ENCODE results near the gene GRK2.

Gene GRK2

DNA sequence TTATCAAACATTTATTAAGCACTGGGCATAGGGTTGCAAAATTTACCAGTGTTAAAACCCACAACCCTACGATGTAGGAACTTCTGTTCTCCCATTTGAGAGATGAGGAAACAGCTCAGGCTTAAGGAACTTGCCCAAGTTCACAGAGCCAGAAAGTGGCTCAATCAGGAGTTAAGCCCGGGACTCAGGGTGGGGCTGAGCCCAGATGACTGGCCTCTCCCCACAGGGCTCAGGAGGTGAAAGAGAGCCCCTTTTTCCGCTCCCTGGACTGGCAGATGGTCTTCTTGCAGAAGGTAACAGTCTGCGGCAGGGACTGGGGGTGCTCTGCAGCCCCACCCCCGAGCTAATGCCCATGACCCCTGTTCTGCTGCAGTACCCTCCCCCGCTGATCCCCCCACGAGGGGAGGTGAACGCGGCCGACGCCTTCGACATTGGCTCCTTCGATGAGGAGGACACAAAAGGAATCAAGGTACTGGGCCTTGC lies 17.2 kb downstream of the GRK2 start:
- DNase-seq, result no peak

GRCh38 chr11:67284811-67285540 lies 18.7 kb downstream of the GRK2 start:
- no peak for DNase-seq

- DNase-seq, result no peak
Measured at GRCh38 chr11:67285541-67286498, 19.5 kb downstream of the GRK2 start.

DNA sequence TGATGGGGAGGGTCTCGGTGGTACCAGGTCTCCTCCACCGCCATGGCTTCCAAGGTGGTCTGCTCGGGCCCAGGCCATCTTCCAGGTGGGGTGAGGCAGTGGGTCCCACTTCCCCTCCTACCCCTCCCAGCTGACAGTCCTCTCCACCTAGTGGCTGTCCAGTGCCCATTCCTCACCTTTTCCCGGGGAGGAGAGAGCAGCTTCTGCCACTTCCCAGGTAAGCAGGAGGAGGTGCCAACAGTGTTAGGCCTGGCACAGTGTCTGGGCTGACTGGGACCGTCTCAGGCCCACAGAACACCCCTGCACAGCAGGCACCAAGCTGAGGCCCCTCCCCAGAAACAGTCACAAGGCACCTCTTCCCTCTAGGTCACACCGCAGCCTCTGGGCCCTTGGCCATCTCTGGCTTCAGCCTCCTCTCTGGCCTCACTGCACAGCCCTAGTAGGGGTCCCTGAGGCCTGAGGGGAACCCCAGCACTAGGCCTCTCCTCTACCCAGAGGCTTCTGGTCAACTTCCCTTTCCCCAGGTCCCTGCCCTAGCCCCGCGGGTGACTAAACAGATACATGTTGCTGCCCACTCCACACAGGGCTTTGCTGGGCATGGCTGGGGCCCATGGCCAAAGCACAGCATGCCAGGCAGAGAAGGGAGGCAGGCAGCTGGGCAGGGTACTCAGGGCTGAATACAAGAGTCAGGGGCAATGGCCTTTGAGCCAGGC lies 20.5 kb downstream of the GRK2 start:
- DNase-seq, result no peak

DNA sequence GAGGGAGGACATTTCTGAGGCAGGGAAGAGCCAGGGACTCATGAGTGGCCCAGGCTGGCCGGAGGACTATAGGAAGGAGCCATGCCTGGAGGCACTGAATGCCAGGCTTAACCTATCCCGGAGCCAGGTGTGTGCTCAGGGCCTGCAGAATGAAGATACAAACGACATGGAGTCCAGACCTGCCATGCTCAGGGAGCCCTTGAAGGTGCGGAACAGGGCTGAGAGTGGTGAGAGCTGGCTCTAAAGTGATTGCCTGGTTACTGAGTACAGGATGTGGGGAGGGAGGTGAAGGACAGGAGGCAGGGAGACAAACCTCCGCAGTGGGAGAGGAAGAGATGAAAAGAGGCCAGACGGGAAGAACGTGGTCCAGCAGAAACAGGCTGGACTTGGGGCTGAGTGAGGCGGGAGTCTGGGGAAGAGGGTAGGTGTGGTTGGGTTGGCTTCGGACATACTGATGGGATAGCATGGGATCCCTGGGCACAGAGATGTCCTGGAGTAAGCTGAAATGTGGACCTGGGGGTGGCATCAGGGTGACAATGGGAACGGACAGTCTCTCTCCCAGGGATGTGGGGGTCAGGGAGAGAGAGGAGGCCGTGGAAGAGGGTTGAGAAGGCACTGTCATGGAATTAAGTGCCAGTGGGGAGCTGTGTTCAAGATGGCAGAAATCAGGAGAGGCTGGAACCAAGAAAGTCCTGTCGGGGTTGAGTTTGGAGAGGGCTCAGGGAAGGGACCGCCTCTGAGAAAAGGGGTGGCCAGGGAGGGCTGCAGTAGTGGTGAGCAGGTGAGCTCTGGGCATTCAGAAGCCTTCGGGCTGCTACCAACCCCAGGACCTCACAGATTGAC lies 21.3 kb downstream of the GRK2 start:
- DNase-seq, result no peak

DNA sequence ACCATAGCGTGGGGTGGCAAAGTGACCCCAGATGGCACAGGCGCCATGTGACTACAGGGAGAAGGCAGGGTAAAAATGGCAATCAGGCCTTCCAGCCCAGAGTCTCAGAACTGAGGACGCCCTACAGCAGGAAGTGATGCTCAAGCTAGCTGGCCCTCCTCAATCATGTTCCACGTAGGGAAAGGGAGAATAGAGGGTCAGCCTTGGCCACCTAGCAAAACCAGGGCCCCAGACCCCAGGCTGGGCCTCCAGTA lies 21.9 kb downstream of the GRK2 start:
- no peak for DNase-seq

GRCh38 chr11:67288452-67289225 lies 22.4 kb downstream of the GRK2 start:
- DNase-seq, result peak; percentile 60 to 95

DNA sequence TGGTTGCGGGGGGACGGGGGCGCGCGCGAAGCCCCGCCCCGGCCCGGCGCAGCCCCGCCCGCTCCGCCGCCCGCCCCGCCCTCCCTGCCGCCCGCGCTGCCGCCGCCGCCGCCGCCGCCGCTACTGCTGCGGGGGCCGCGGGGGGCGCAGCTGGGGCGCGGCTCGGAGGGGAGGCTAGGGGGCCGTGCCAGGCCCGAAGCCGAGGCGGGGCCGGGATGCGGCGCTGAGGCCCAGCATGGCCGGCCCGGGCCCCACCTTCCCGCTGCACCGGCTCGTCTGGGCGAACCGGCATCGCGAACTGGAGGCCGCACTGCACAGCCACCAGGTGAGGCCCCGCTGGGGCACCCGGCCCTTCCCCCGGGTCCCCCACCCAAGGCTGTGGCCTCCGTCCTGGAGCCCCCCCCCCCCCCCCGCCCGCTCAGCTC lies 23.0 kb downstream of the GRK2 start, which contains the start of gene ANKRD13D:
Gene ANKRD13D, plus strand, starts transcription at position 78 of the 425 bp plus-strand sequence. Its CDS starts 158 bp downstream, at position 236.
- no peak for DNase-seq

DNA sequence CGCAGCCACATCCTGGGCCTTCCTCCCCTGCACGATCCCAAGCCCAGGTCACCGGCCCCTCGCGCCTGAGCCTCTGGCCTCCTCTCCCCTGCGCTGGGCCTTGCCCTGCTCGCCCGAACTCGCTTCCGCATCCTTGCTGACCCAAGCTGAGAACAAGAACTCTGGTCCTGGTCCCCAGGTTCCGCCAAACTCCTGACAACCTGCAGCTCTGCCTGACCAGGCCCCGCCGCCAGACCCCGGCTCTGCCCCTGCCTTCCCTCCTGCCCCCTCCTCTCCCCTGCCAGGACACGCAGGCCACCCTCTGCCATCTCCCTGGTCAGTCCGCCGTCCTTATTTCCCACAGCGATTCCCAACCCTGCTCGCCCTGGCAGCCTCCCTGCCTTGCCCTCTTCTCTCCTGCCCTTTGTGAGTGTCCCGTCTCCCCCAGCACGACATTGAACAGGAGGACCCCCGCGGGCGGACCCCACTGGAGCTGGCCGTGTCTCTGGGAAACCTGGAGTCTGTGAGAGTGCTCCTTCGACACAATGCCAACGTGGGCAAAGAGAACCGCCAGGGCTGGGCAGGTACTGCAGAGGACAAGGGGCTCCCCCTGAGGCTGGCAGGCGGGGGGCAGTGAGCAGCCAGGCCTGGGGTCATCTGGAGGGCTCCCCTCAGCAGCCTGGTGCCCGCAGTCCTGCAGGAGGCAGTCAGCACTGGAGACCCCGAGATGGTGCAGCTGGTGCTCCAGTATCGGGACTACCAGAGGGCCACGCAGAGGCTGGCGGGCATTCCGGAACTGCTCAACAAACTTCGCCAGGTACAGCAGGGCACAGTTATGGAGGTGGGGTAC lies 23.6 kb downstream of the GRK2 start:
- no peak for DNase-seq

- no peak for DNase-seq
Measured at GRCh38 chr11:67290801-67291200, 24.5 kb downstream of the GRK2 start.

- DNase-seq, result no peak
Measured at GRCh38 chr11:67291481-67292381, 25.5 kb downstream of the GRK2 start.

- DNase-seq, result no peak
Measured at GRCh38 chr11:67292671-67293070, 26.4 kb downstream of the GRK2 start.

- no peak for DNase-seq
Measured at GRCh38 chr11:67293090-67293489, 26.8 kb downstream of the GRK2 start.

GRCh38 chr11:67295846-67296245 lies 29.6 kb downstream of the GRK2 start:
- DNase-seq, result no peak

DNA sequence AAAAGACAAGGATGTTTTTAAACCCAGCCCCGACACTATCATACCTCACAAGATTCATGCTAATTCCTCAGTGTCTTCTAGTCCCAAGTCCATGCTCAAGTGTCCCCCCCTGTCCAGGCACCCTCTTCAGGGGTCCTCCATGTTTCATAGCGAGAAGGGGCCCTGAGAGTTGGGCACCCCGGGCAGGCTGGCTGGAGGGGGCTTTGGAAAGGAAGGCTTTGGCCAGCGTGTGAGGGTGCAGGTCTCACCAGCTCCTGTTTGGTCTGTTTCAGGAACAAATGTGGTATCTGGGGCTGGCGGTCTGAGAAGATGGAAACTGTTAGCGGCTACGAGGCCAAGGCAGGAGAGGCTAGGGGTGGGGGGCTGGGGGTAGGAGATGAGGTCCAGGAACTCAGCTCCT lies 32.5 kb downstream of the GRK2 start:
- no peak for DNase-seq

DNA sequence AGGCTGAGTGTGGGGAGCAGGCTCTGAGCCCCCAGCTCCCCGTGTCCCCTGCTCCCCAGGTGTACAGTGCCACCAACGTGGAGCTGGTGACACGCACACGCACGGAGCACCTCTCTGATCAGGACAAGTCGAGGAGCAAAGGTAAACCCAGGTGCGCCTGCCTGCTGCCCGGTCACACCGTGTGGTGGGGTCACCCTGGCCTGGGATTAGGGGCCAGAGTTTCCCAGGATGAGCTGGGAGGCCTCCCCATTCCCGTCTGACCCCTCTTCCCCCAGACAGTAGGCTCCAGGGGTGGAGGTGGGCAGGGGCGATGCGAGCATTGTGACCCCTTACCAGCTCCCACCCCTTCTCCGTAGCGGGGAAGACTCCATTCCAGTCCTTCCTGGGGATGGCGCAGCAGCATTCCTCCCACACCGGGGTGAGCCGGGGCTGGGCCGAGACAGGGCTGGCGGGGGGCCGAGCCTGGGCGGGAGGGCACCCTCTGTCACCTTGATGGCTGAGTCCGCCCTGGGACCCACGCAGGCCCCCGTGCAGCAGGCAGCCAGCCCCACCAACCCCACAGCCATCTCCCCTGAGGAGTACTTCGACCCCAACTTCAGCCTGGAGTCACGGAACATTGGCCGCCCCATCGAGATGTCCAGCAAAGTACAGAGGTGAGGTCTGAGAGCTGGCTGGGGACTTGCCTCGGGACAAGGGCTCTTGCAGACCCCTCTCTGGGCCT lies 33.4 kb downstream of the GRK2 start:
- DNase-seq, result no peak

GRCh38 chr11:67300256-67300755 lies 34.0 kb downstream of the GRK2 start:
- no peak for DNase-seq

GRCh38 chr11:67300756-67301312 lies 34.6 kb downstream of the GRK2 start:
- DNase-seq, result no peak

Measured in NCI-H526 (cell line).